SKM-1 treated with dmso at 0.1 percent for 144 hours (cell line): Measurements from ENCODE around the gene TDRD7.

Experiments
- DNase-seq: peaks from one replicate; lab custom pipeline; 2025; ENCODE audit not compliant: unreplicated experiment; lab: John Stamatoyannopoulos, UW

Gene TDRD7

GRCh38 chr9:97411789-97412625, at the start of gene TDRD7:
Gene TDRD7, plus strand, starts transcription at chr9:97412096. Its CDS starts 16,370 bp downstream, at chr9:97428466.
- DNase-seq, result peak; percentile 45

- no peak for DNase-seq
Measured at GRCh38 chr9:97362777-97363545, 48.9 kb upstream of the TDRD7 start.

GRCh38 chr9:97363661-97364299, 48.1 kb upstream of the TDRD7 start:
- no peak for DNase-seq

GRCh38 chr9:97364769-97365490, 47.0 kb upstream of the TDRD7 start:
- DNase-seq, result no peak

- DNase-seq, result no peak
Measured at GRCh38 chr9:97365634-97366033, 46.3 kb upstream of the TDRD7 start.

- DNase-seq, result no peak
Measured at GRCh38 chr9:97366476-97366875, 45.4 kb upstream of the TDRD7 start.

GRCh38 chr9:97366889-97367288, 45.0 kb upstream of the TDRD7 start:
- DNase-seq, result no peak

GRCh38 chr9:97367729-97368128, 44.2 kb upstream of the TDRD7 start:
- no peak for DNase-seq

GRCh38 chr9:97368964-97369363, 42.9 kb upstream of the TDRD7 start:
- no peak for DNase-seq

- no peak for DNase-seq
Measured at GRCh38 chr9:97372580-97372979, 39.3 kb upstream of the TDRD7 start.

- DNase-seq, result no peak
Measured at GRCh38 chr9:97373331-97373730, 38.6 kb upstream of the TDRD7 start.

GRCh38 chr9:97374811-97375210, 37.1 kb upstream of the TDRD7 start:
- no peak for DNase-seq

- DNase-seq, result no peak
Measured at GRCh38 chr9:97376902-97377301, 35.0 kb upstream of the TDRD7 start.

GRCh38 chr9:97382099-97382718, 29.7 kb upstream of the TDRD7 start:
- no peak for DNase-seq

GRCh38 chr9:97384406-97385262, 27.3 kb upstream of the TDRD7 start:
- no peak for DNase-seq

- no peak for DNase-seq
Measured at GRCh38 chr9:97385626-97386264, 26.2 kb upstream of the TDRD7 start.

- DNase-seq, result no peak
Measured at GRCh38 chr9:97386265-97386633, 25.6 kb upstream of the TDRD7 start.

- DNase-seq, result peak; percentile 6
Measured at GRCh38 chr9:97386733-97387503, 25.0 kb upstream of the TDRD7 start.

- DNase-seq, result no peak
Measured at GRCh38 chr9:97387504-97387886, 24.4 kb upstream of the TDRD7 start.
